K562 treated with DMSO at 1 percent for 24 hours (cell line): Measurements from ENCODE around the gene RTL5. TPM values are rescaled to one million over a fixed set of nuclear protein-coding genes. Genes with fewer than 3 reads are reported as not detected.

ENCODE experiments used
- total RNA-seq: library from RNA; unstranded; fragments of 300-600 nt; gene quantifications from 2 replicates; pipeline ENCODE4 v1.2.3, GENCODE V29; 2022; ENCODE audit warnings: low read depth; ENCODE audit not compliant: insufficient read depth

RTL5 gene
- 0.67 and 0.80 TPM in 2 replicates for total RNA-seq

DNA sequence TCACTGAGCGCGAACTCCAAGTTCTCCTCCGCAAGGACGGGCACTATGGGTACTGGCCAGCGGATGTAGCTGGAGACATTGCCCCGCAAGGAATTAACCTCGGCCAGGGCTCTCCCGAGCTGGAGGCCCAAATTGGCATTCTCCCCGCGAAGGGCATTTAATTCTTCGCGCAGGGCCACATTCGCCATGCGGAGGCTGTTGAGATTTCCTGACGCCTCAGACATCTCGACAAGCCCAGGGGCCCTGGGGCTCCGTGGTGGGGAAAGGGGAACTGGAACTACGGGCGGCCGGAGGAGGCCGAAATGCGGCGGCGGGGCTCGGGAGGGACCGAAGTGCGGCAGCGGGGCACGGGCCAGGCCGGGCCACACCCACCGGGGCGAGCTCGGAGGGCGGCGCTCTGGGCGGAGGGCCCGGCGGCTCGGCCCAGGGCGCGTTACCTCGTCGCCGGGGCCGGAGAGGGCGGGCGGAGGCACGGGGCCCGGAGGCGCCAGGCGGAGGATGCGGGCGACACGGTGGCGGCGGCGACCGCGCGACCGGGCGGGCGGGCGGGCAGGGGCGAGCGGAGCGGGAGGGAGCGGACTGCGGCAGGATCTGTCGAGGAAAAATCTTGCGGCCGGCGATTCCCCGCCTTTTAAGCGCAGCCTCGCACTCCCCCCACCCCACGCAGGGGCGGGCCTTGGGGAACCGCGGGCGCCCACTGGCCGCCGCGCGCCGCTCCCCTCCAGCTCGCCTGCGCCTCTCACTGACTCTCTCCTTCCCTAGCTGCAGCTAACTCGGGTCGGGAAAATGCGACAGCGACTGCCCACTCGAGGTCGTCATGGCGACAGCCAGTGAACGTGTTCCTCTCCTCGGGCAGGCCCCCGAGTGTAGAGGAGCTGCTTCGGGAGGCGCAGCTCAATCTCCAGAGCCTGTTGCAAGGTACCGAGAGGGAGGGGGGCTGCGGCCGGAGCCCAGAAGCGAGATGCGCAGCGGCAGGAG, at the start of gene RTL5:
TSS of gene RTL5 (minus strand) at position 599 of the 978 bp plus-strand sequence.

Other genes with a start within 250 kb of the RTL5 start
- gene NHSL2, start 221.1 kb downstream of the RTL5 start, total RNA-seq, result 0.15 TPM in 1 of 2 replicates, not detected in the other
- gene PIN4, start 49.8 kb upstream of the RTL5 start, total RNA-seq, result 15.7 and 18.9 TPM in 2 replicates
- gene ERCC6L, start 107.1 kb upstream of the RTL5 start, total RNA-seq, result 5.1 and 5.5 TPM in 2 replicates
- gene RPS4X, start 145.3 kb upstream of the RTL5 start, total RNA-seq, result 1,117 and 1,182 TPM in 2 replicates
- 1.5 and 2.4 TPM in 2 replicates for gene CITED1, start 174.0 kb upstream of the RTL5 start, total RNA-seq